ENCODE measurements around the gene P2RY6. TPM values are rescaled to one million over a fixed set of nuclear protein-coding genes. Genes with fewer than 3 reads are reported as not detected.

P2RY6 gene
- total and polyA plus RNA-seq, 2 of the 4 experiments (the other 2 are of a cell fraction) = 0.44 TPM; not detected in 1

DNA sequence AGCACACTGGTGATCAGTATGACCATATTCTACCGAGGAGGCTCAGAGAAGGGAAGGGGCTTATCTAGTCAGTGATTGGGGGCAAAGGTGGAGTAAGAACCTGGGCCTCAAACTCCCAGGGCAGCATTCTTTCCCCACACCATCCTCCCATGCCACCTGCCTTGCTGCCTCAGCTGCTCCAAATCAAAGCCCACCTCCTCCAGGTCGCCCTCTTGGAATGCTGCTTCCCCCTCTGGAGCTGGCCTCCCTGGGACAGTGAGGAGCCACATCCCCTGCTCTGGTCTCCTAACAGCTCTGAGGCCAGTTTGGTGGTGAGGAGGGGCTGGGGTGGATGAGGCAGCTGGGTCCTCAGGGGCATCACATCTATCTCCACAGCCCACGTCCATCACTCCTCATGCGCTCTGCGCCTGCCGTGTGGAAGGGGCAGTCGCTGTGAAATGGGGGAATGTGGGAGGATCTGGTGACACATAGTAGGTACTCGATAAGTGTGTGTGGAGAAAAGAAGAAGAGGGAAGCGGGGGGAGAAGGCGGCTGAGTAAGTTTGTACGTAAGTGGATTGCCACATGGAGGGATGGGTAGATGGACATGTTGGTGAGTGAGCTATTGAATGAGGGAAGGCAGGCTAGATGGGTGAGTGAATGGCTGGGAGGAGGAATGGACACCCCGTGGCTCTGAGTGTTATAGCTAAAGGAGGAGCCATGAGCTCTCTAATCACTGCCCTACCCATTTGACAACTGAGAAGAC lies 19.8 kb downstream of the P2RY6 start:
- H3K14ac ChIP-seq (replicated peaks; ENCODE audit: low read depth, low read length) = no peak overlapping the region; the same call in 1 of the 2 replicates
- no peaks in the 10 kb centered on the region for H3K36me3 ChIP-seq (ENCODE audit: control insufficient read depth, insufficient read depth, low read length)
- TF ChIP-seq FOS (IDR thresholded peaks at IDR 0.05; ENCODE audit: low read depth, low read length) = no peak
- no peak for TF ChIP-seq MAZ (IDR thresholded peaks at IDR 0.05; ENCODE audit: borderline replicate concordance, low read depth, low read length)
- TF ChIP-seq BHLHE40 (IDR thresholded peaks at IDR 0.05; ENCODE audit: low read depth, low read length) = no peak
- TF ChIP-seq, protein P1, sequence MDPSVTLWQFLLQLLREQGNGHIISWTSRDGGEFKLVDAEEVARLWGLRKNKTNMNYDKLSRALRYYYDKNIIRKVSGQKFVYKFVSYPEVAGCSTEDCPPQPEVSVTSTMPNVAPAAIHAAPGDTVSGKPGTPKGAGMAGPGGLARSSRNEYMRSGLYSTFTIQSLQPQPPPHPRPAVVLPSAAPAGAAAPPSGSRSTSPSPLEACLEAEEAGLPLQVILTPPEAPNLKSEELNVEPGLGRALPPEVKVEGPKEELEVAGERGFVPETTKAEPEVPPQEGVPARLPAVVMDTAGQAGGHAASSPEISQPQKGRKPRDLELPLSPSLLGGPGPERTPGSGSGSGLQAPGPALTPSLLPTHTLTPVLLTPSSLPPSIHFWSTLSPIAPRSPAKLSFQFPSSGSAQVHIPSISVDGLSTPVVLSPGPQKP (IDR thresholded peaks at IDR 0.05; ENCODE audit: borderline replicate concordance, low read depth, low read length) = no peak
- TF ChIP-seq CEBPB (IDR thresholded peaks at IDR 0.05; ENCODE audit: low read depth, low read length) = no peak
- TF ChIP-seq RCOR1 (IDR thresholded peaks at IDR 0.05; ENCODE audit: insufficient replicate concordance, low read length) = no peak
- TF ChIP-seq RAD21 (IDR thresholded peaks at IDR 0.05; ENCODE audit: low read length) = no peak
- TF ChIP-seq CHD1 (IDR thresholded peaks at IDR 0.05; ENCODE audit: low read depth, low read length) = no peak
- WGBS, 2 experiments (ENCODE audit: extremely low coverage in 2 of 2, insufficient read length in 1 of 2) = 100% methylated on average over 1 to 3 of the region's 12 CpGs
- H2BK5ac ChIP-seq (ENCODE audit: low read depth, low read length, poor library complexity, severe bottlenecking) = no peak overlapping the region
- H2BK15ac ChIP-seq (ENCODE audit: low read depth, low read length) = no peak overlapping the region
- H2BK120ac ChIP-seq (ENCODE audit: low read depth, low read length) = no peak overlapping the region
- 0 out of 4 replicates have a peak overlapping the region, but pooled peaks of 1 of the 2 experiments have one; percentile 3 for H4K8ac ChIP-seq (ENCODE audit: low read depth in 2 of 2, low read length in 2 of 2)
- H3K27me3 ChIP-seq (ENCODE audit: control insufficient read depth, insufficient read depth, low read length) = no peaks in the 10 kb centered on the region
- no peak overlapping the region for H3K4ac ChIP-seq (ENCODE audit: low read depth, low read length)
- peaks cover 10% of the 10 kb centered on the region for H3K4me1 ChIP-seq (ENCODE audit: control insufficient read depth, insufficient read depth, low read length)
- H3K56ac ChIP-seq (ENCODE audit: extremely low read depth, insufficient read depth, low read length) = no peak overlapping the region
- no peak for DNase-seq
- no peaks in the 10 kb centered on the region for H3K9me3 ChIP-seq (ENCODE audit: control insufficient read depth, insufficient read depth, low read length)
- intact Hi-C loops (cut with micrococcal nuclease) (no loop called here), dilution Hi-C loops (cut with HindIII; ENCODE audit: low sequenced_read_pairs, unreplicated experiment) (no loop called here), in situ Hi-C loops (cut with MboI; ENCODE audit: low sequenced_read_pairs) (no loop called here)
- no peaks in the 10 kb centered on the region for H4K20me1 ChIP-seq (ENCODE audit: insufficient read depth, low read length)
- ATAC-seq (ENCODE audit: low read depth) = no peak
- no TSS peak for BruUV-seq (replicated peaks)
- H3K4me3 ChIP-seq (ENCODE audit: insufficient read depth, low read depth, low read length) = no peak overlapping the region
- H3K27ac ChIP-seq (ENCODE audit: insufficient read depth, low read length) = no peak overlapping the region
- no peak overlapping the region for H4K91ac ChIP-seq (ENCODE audit: insufficient read depth, low read depth, low read length)
- H3K18ac ChIP-seq (ENCODE audit: low read depth, low read length) = no peak overlapping the region
- H2AK5ac ChIP-seq (ENCODE audit: low read depth, low read length) = peak overlapping the region; percentile 45
- no peaks in the 10 kb centered on the region for H3K79me1 ChIP-seq (ENCODE audit: low read depth in 1 of 2, low read length in 2 of 2)
- H3K4me2 ChIP-seq (ENCODE audit: low read depth, low read length) = no peak overlapping the region
- H2BK20ac ChIP-seq (ENCODE audit: low read depth, low read length) = no peak overlapping the region
- no peak overlapping the region for H2AFZ ChIP-seq (replicated peaks; ENCODE audit: low read length, poor library complexity)
- POLR2A ChIA-PET (ENCODE audit: unreplicated experiment) = no interaction called here
- H3K9ac ChIP-seq (ENCODE audit: low read depth, low read length) = no peak overlapping the region
- CTCF ChIA-PET = interaction anchor here (4.0 kb wide), 1 partner anchor 107 kb away, joined by 34 read pairs; no protein-coding TSS in a partner anchor
- 0 out of 2 replicates have a peak overlapping the region, but pooled peaks have one; percentile 16 for H3K23ac ChIP-seq (ENCODE audit: low read depth, low read length)
- peak overlapping the region; percentile 31 for H2AK9ac ChIP-seq (replicated peaks; ENCODE audit: low read depth, low read length, poor library complexity)
- H4K5ac ChIP-seq (ENCODE audit: low read depth, low read length) = no peak overlapping the region
- H3K9me1 ChIP-seq (ENCODE audit: insufficient read depth, low read length) = peaks cover 18% of the 10 kb centered on the region

All from IMR-90 (cell line).